HFF-Myc (cell line): ENCODE results near the gene EFCAB11.

Experiments
- DNase-seq: peaks from one replicate; pipeline ENCODE4 v3.0.0-alpha.2; 2011; ENCODE audit warnings: low read depth; ENCODE audit errors: extremely low read depth
- H3K4me3 ChIP-seq: replicated peaks from 2 replicates; pipeline ENCODE4 v1.5.1; 2011; ENCODE audit warnings: low read depth, mild to moderate bottlenecking, control low read depth, low read length
- TF ChIP-seq, protein P1 (sequence below): IDR thresholded peaks from 2 replicates; pipeline ENCODE4 v1.5.1; 2012; ENCODE audit warnings: mild to moderate bottlenecking, low read depth, low read length, control low read depth; ENCODE audit errors: missing control alignments

Gene EFCAB11

DNA sequence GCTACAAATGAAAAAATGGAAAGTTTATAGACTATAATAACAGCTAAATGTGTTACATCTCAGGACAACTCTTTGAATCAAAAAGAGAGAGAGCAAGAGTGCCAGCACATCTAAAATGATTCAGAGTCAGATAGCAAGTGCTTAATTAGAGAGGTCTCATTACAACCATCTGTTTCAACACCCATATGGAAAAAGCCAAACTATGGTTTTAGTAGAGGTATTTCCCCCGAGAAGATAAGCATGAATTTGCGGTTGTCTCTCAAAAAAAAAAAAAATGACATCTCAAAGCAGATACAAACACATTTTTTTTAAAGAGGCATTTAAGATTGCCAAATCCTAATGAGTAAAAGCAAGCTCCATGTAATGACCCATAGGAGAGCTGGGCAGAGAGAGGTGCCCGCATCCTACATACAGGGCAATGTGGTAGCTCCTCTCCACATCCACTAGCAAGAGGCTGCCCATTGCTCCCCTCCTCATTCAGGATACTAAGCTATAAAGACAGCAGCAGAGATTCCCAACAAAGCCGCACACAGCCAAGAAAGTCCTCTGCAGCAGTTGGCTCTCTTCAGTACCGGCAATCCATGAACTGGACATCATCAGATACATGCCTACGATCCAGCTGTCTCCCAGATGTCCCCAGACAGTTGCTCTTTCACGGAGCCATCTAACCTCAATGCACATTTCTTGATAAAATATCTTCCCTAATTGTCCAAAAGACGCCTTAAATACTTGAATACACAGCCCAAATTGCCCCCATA is 100.4 kb downstream of the EFCAB11 start:
- no peak for DNase-seq
- H3K4me3 ChIP-seq: no peak overlapping the region
- TF ChIP-seq, protein P1, sequence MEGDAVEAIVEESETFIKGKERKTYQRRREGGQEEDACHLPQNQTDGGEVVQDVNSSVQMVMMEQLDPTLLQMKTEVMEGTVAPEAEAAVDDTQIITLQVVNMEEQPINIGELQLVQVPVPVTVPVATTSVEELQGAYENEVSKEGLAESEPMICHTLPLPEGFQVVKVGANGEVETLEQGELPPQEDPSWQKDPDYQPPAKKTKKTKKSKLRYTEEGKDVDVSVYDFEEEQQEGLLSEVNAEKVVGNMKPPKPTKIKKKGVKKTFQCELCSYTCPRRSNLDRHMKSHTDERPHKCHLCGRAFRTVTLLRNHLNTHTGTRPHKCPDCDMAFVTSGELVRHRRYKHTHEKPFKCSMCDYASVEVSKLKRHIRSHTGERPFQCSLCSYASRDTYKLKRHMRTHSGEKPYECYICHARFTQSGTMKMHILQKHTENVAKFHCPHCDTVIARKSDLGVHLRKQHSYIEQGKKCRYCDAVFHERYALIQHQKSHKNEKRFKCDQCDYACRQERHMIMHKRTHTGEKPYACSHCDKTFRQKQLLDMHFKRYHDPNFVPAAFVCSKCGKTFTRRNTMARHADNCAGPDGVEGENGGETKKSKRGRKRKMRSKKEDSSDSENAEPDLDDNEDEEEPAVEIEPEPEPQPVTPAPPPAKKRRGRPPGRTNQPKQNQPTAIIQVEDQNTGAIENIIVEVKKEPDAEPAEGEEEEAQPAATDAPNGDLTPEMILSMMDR: no peak

DNA sequence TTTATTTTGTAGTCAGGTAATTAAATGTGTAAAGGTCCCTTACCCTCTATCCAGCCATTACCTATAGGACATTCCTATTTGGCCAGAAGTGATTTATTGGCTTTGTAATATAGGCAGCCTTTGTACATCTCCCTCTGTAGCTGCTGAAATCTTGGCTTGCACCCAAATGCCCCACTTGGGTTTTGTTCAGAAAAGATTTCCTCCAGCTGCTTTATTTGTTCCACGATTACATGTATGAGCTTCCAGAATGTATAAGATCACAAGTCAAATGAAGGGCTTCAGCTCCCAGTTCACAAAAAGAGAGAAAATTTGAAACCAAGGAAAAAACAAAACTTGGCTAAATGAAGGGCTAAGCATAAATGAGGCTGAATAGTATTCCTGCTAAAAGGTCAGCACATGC is 103.4 kb downstream of the EFCAB11 start:
- H3K4me3 ChIP-seq: no peak overlapping the region
- DNase-seq: no peak
- TF ChIP-seq, protein P1: no peak

DNA sequence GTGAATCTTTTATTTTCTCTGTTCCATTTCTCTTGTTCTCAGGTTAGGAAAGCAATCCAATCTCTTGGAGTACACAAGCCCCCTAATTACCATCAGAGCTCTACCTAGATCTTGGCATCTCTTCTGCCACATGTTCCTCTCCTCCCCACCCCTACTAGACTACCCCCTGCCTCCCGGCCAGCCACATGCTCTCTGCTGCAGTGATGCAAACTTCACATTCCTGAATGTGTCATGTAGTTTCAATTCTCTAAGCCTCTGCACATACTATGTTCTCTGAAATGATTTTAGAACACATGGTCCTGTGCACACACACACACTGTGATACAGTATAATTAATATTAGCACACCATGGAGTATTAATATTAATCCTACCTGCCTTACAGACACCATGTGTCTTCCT is 104.6 kb downstream of the EFCAB11 start:
- TF ChIP-seq, protein P1: no peak
- no peak for DNase-seq
- no peak overlapping the region for H3K4me3 ChIP-seq

DNA sequence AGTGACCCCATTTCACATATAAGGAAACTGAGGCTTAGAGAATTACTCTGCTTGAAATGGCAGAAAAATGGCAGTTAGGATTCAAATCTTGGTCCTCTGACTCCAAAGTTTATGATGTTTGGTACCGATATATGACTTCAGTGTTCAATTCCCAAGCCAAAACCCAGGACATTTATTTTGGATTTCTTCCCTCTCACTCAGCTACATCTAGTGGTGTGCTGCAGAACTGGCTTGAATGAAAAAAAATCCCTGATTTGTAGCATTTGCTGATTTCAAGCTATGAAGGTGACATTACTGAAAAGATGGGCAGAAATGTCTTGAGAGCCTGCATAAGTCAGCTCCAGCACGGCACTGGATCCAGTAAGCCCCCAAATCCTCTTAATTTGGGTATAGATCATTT is 106.4 kb downstream of the EFCAB11 start:
- TF ChIP-seq, protein P1: no peak
- no peak overlapping the region for H3K4me3 ChIP-seq
- DNase-seq: no peak

DNA sequence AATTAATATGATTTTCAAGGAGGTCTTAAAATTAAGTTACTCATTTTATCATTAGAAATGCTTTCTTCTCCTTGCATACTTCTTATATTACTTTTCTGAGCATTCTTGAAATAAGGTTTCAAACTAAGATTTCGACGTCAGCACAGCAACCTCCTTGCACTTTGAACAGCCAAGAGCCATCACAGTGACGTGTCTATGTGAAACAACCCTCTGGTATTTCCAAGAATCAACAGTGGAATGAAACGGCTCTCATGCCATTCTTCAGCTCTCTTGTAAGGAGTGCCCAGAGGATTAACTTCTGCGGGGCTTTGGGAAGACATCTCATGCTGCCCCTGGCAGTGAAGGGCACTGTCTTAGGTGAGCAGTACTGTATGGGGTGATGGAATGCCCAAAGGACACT is 109.2 kb downstream of the EFCAB11 start:
- TF ChIP-seq, protein P1: no peak

DNA sequence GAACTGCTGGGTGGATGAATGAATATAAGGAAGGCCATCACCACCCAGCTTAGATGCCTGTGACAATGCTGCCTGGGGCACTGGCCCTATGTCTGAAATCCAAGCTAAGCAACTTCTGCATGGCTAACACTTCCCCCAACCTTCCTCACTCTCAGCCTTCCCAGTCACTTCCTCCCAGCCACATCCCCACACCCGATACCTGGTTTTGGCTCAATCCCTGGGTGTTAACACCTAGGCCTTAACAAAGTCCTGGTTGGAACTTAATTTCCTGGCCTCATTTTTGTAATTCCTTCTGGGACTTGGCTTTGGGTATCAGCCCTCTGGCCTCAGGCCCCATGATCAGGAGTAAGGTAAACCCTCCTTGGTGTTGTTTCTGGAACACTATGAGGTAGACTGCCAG is 110.0 kb downstream of the EFCAB11 start:
- TF ChIP-seq, protein P1: no peak
- H3K4me3 ChIP-seq: no peak overlapping the region
- DNase-seq: no peak

More for the DNA sequence above, 109.2 kb downstream of the EFCAB11 start:
- DNase-seq: no peak
- H3K4me3 ChIP-seq: no peak overlapping the region

DNA sequence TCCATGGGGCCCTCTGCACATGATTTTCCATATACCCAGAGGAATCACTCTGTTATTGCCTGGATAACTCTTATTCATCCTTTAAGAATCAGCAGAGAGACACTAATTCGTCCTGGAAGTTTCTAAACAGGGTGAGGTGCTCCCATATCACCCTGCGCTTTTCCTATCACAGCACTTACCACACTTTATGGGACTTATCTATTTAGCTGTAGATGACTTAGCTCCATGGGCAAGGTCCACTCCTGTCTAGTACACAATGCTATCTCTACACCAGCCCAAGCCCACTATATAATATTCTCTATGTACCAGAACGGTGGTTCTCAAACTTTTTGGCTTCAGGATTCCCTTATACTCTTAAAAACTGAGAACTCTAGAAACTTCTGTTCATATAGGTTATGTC is 111.7 kb downstream of the EFCAB11 start:
- no peak for DNase-seq
- TF ChIP-seq, protein P1: no peak
- no peak overlapping the region for H3K4me3 ChIP-seq
